Endothelial cell (in vitro differentiated cells): Measurements from ENCODE around the gene TSC22D1. TPM values are rescaled to one million over a fixed set of nuclear protein-coding genes. Genes with fewer than 3 reads are reported as not detected.

Experiments used
- DNase-seq: peaks from one replicate; pipeline ENCODE4 v3.0.0; 2021; ENCODE audit warnings: low spot score
- H3K27ac Mint-ChIP-seq: one replicate; pipeline ENCODE4 v1.8.0; 2021; ENCODE audit warnings: mixed read lengths, inconsistent platforms; ENCODE audit not compliant: unreplicated experiment
- H3K27me3 Mint-ChIP-seq: one replicate; pipeline ENCODE4 v1.8.0; 2021; ENCODE audit warnings: mild to moderate bottlenecking, moderate library complexity, mixed read lengths, inconsistent platforms; ENCODE audit not compliant: unreplicated experiment
- H3K36me3 Mint-ChIP-seq: one replicate; pipeline ENCODE4 v1.8.0; 2021; ENCODE audit warnings: mild to moderate bottlenecking, low read depth, mixed read lengths, inconsistent platforms; ENCODE audit not compliant: unreplicated experiment
- H3K4me1 Mint-ChIP-seq: one replicate; pipeline ENCODE4 v1.8.0; 2021; ENCODE audit warnings: mild to moderate bottlenecking, mixed read lengths, inconsistent platforms; ENCODE audit not compliant: unreplicated experiment
- H3K4me3 Mint-ChIP-seq: one replicate; pipeline ENCODE4 v1.8.0; 2021; ENCODE audit warnings: mild to moderate bottlenecking, mixed read lengths, inconsistent platforms; ENCODE audit not compliant: unreplicated experiment
- H3K9me3 Mint-ChIP-seq: one replicate; pipeline ENCODE4 v1.8.0; 2021; ENCODE audit warnings: mixed read lengths, inconsistent platforms; ENCODE audit not compliant: unreplicated experiment
- total RNA-seq: library from RNA; stranded (reverse); fragmentation: NEBNext Ultra II Directional; extraction: Animal tissue kit (Norgen Biotek cat#: 25700); gene quantifications from one replicate; pipeline ENCODE4 v1.2.1, GENCODE V29; 2021; ENCODE audit not compliant: unreplicated experiment
- TF ChIP-seq, protein P1 (sequence below): fragments of 200-600 bp; sonication (generic); IDR thresholded peaks from one replicate; pipeline ENCODE4 v1.5.0; 2021; ENCODE audit warnings: antibody characterized with exemption; ENCODE audit not compliant: unreplicated experiment

TSC22D1 gene
- total RNA-seq, 1 donor from 2014 or later: 73.0 TPM

GRCh38 chr13:44543369-44543768 lies 32.8 kb downstream of the TSC22D1 start:
- Mint-ChIP-seq H3K9me3 (no peaks in the 10 kb centered on the region), H3K36me3 (no peaks in the 10 kb centered on the region), H3K4me1 (no peaks in the 10 kb centered on the region), H3K27me3 (no peaks in the 10 kb centered on the region), H3K27ac (no peak overlapping the region), H3K4me3 (no peak overlapping the region)
- TF ChIP-seq, protein P1, sequence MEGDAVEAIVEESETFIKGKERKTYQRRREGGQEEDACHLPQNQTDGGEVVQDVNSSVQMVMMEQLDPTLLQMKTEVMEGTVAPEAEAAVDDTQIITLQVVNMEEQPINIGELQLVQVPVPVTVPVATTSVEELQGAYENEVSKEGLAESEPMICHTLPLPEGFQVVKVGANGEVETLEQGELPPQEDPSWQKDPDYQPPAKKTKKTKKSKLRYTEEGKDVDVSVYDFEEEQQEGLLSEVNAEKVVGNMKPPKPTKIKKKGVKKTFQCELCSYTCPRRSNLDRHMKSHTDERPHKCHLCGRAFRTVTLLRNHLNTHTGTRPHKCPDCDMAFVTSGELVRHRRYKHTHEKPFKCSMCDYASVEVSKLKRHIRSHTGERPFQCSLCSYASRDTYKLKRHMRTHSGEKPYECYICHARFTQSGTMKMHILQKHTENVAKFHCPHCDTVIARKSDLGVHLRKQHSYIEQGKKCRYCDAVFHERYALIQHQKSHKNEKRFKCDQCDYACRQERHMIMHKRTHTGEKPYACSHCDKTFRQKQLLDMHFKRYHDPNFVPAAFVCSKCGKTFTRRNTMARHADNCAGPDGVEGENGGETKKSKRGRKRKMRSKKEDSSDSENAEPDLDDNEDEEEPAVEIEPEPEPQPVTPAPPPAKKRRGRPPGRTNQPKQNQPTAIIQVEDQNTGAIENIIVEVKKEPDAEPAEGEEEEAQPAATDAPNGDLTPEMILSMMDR: no peak
- DNase-seq: no peak

- Mint-ChIP-seq H3K27me3 (no peaks in the 10 kb centered on the region), H3K36me3 (no peaks in the 10 kb centered on the region), H3K4me1 (no peaks in the 10 kb centered on the region), H3K27ac (no peak overlapping the region), H3K9me3 (no peaks in the 10 kb centered on the region), H3K4me3 (no peak overlapping the region)
- DNase-seq: no peak
- TF ChIP-seq, protein P1: no peak
Observed at GRCh38 chr13:44542361-44542760, 33.8 kb downstream of the TSC22D1 start.

- H3K36me3 Mint-ChIP-seq: no peaks in the 10 kb centered on the region
- TF ChIP-seq, protein P1: no peak
- no peaks in the 10 kb centered on the region for H3K27me3 Mint-ChIP-seq
- no peaks in the 10 kb centered on the region for H3K9me3 Mint-ChIP-seq
- no peak for DNase-seq
- no peak overlapping the region for H3K27ac Mint-ChIP-seq
- H3K4me1 Mint-ChIP-seq: no peaks in the 10 kb centered on the region
- no peak overlapping the region for H3K4me3 Mint-ChIP-seq
Observed at GRCh38 chr13:44541601-44542000, 34.5 kb downstream of the TSC22D1 start.

GRCh38 chr13:44540761-44541434 lies 35.2 kb downstream of the TSC22D1 start:
- no peaks in the 10 kb centered on the region for H3K4me1 Mint-ChIP-seq
- H3K36me3 Mint-ChIP-seq: no peaks in the 10 kb centered on the region

DNA sequence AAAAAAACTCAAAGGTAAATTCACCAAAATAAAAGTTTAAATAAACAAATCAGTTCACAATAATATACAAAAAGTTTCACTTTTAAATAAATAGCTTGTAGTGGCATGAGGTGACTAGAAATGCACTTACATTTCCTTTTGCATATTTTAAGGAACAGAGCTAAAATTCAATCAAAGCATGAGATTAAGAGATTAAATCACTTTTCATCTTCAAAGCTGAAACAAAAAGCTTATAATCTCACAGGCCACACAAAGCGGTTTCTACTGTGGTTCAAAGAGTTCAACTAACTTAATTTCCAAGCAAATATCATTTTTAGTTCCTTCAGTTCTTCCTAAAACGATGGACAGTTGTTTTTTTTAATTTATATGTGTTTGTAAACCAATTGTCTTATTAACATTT lies 38.9 kb downstream of the TSC22D1 start:
- Mint-ChIP-seq H3K4me3 (no peak overlapping the region), H3K4me1 (no peaks in the 10 kb centered on the region), H3K27me3 (no peaks in the 10 kb centered on the region), H3K27ac (no peak overlapping the region), H3K9me3 (no peaks in the 10 kb centered on the region), H3K36me3 (no peaks in the 10 kb centered on the region)
- TF ChIP-seq, protein P1: no peak
- no peak for DNase-seq

More at GRCh38 chr13:44540761-44541434, 35.2 kb downstream of the TSC22D1 start:
- TF ChIP-seq, protein P1: no peak
- Mint-ChIP-seq H3K9me3 (no peaks in the 10 kb centered on the region), H3K4me3 (no peak overlapping the region), H3K27ac (no peak overlapping the region), H3K27me3 (no peaks in the 10 kb centered on the region)
- DNase-seq: no peak
